ENCODE measurements around the gene LPXN. TPM values are rescaled to one million over a fixed set of nuclear protein-coding genes. Genes with fewer than 3 reads are reported as not detected.

LPXN gene
- total and polyA plus RNA-seq, 9 donors = 6.5 to 19.3 (median 7.9) TPM

DNA sequence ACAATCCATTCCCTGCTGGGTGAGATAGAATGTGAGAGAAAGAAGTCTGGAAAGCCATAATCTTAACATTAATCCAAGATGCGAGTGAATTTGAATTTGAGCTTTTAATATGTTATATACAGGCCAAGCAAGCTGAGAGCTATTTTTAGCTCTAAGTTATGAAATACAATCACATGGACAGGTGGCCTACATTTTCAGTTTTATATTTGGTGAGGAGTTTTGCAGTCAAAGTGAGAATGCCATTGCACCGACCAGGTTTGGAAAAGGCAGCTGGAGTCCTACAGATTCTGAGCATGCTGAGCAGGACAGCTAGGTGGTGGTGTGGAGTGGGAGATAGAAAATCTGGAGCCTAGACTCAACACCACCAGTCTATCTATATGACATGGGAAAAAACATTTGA is 79.8 kb downstream of the LPXN start:
- no peaks in the 10 kb centered on the region for H3K36me3 ChIP-seq
- H3K4me3 ChIP-seq = no peak overlapping the region
- no peaks in the 10 kb centered on the region for H3K9me3 ChIP-seq
- no peaks in the 10 kb centered on the region for H3K4me1 ChIP-seq (ENCODE audit: insufficient read depth)
- 57 to 63% (median 61%) methylated on average over 2 of the region's 2 CpGs for WGBS, 3 donors
- H3K27me3 ChIP-seq = no peaks in the 10 kb centered on the region
- intact Hi-C loops (cut with DNase I) = no loop called here
- no peak overlapping the region for H3K27ac ChIP-seq
- no peak for DNase-seq
- TF ChIP-seq POLR2A (IDR thresholded peaks at IDR 0.05) (no peak), EP300 (IDR thresholded peaks at IDR 0.05) (no peak)
- TF ChIP-seq, protein P1, sequence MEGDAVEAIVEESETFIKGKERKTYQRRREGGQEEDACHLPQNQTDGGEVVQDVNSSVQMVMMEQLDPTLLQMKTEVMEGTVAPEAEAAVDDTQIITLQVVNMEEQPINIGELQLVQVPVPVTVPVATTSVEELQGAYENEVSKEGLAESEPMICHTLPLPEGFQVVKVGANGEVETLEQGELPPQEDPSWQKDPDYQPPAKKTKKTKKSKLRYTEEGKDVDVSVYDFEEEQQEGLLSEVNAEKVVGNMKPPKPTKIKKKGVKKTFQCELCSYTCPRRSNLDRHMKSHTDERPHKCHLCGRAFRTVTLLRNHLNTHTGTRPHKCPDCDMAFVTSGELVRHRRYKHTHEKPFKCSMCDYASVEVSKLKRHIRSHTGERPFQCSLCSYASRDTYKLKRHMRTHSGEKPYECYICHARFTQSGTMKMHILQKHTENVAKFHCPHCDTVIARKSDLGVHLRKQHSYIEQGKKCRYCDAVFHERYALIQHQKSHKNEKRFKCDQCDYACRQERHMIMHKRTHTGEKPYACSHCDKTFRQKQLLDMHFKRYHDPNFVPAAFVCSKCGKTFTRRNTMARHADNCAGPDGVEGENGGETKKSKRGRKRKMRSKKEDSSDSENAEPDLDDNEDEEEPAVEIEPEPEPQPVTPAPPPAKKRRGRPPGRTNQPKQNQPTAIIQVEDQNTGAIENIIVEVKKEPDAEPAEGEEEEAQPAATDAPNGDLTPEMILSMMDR (IDR thresholded peaks at IDR 0.05) = no peak

DNA sequence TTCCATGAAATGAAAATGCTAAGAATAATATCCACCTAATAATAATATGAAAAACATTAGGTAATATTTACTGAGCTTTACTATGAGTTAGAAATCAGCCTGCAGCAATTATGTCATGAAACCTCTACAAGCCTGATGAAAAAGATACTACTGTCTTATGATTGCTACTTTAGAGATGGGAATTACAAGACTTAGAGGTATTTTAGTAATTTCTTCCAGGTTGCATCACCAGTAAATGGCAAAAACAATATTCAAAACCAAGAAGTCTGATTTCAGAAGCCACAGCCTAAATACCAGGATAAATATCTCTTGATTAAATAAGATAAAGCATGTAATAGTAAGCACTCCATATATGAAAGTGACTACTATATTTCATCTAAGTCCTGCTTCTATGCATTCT is 81.6 kb downstream of the LPXN start:
- H3K36me3 ChIP-seq = no peaks in the 10 kb centered on the region
- no peaks in the 10 kb centered on the region for H3K9me3 ChIP-seq
- H3K4me1 ChIP-seq (ENCODE audit: insufficient read depth) = no peaks in the 10 kb centered on the region
- H3K27me3 ChIP-seq = no peaks in the 10 kb centered on the region
- DNase-seq = no peak
- H3K4me3 ChIP-seq = no peak overlapping the region
- H3K27ac ChIP-seq = no peak overlapping the region
- intact Hi-C loops (cut with DNase I) = no loop called here
- TF ChIP-seq, protein P1 (IDR thresholded peaks at IDR 0.05) = no peak
- TF ChIP-seq POLR2A (IDR thresholded peaks at IDR 0.05) (no peak), EP300 (IDR thresholded peaks at IDR 0.05) (no peak)

DNA sequence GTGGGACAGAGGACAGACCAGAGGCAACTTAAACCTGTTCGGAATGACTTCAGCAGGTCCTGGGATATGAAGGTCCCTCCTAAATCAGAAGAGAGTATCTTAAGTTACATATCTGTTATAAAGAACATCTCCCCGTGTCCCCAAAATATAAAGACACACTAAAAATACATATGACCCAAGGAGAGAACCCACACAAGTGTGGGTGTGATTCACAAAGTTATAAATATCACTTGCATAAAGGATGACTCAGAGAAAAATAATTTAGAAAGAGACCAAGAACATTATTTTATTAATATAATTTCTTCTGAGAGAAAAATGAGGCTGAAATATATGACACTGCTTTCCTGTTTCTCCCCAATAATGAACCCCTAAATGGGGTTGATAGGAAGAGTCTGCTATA is 82.0 kb downstream of the LPXN start:
- H3K4me1 ChIP-seq (ENCODE audit: insufficient read depth) = no peaks in the 10 kb centered on the region
- TF ChIP-seq POLR2A (IDR thresholded peaks at IDR 0.05) (no peak), EP300 (IDR thresholded peaks at IDR 0.05) (no peak)
- TF ChIP-seq, protein P1 (IDR thresholded peaks at IDR 0.05) = no peak
- 45 to 61% (median 47%) methylated on average over 2 of the region's 2 CpGs for WGBS, 3 donors
- H3K9me3 ChIP-seq = no peaks in the 10 kb centered on the region
- H3K4me3 ChIP-seq = no peak overlapping the region
- no peaks in the 10 kb centered on the region for H3K27me3 ChIP-seq
- no peak for DNase-seq
- intact Hi-C loops (cut with DNase I) = no loop called here
- H3K27ac ChIP-seq = no peak overlapping the region
- no peaks in the 10 kb centered on the region for H3K36me3 ChIP-seq

DNA sequence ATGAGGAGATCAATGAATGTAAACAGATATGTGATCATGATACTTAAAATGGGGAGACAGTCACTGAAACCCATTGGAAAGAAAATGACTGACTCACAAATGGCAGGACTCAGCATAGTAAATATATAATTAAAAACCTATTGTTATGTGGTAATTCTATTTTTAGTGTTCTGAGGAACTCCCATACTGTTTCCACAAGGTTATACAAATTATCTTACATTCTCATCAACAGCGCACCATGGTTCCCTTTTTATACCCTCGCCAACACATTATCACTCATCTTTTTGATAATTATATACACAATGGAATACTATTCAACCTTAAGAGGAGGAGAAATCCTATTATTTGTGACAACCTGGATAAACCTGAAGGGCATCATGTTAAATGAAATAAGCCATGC is 84.8 kb downstream of the LPXN start:
- DNase-seq = no peak
- Histone ChIP-seq H3K36me3 (no peaks in the 10 kb centered on the region), H3K27ac (no peak overlapping the region), H3K4me3 (no peak overlapping the region), H3K4me1 (ENCODE audit: insufficient read depth) (no peaks in the 10 kb centered on the region), H3K27me3 (no peaks in the 10 kb centered on the region), H3K9me3 (no peaks in the 10 kb centered on the region)
- TF ChIP-seq, protein P1 (IDR thresholded peaks at IDR 0.05) = no peak
- TF ChIP-seq POLR2A (IDR thresholded peaks at IDR 0.05) (no peak), EP300 (IDR thresholded peaks at IDR 0.05) (no peak)
- intact Hi-C loops (cut with DNase I) = no loop called here
- WGBS, 3 donors = 48 to 89% (median 59%) methylated on average over 2 of the region's 2 CpGs

DNA sequence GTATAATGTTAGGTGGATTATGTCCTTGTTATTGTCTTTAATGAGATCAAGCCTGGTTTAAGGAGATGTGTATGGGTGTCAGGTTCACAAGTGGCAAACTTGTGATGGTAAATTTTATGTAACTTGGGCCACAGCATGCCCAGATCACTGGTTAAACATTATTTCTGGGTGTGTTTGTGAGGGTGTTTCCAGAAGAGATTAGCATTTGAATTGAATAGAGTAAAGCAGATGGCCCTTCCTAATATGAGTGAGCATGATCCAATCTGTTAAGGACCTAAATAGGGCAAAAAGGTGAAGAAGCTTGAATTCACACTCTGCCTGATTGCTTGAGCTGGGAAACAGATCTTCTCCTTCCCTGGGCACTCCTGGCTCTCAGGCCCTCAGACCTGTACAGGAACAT is 88.5 kb downstream of the LPXN start:
- no peaks in the 10 kb centered on the region for H3K9me3 ChIP-seq
- H3K27me3 ChIP-seq = no peaks in the 10 kb centered on the region
- no peaks in the 10 kb centered on the region for H3K4me1 ChIP-seq (ENCODE audit: insufficient read depth)
- DNase-seq = no peak
- TF ChIP-seq EP300 (IDR thresholded peaks at IDR 0.05) = no peak
- TF ChIP-seq, protein P1 (IDR thresholded peaks at IDR 0.05) = no peak
- TF ChIP-seq POLR2A (IDR thresholded peaks at IDR 0.05) = no peak
- no peak overlapping the region for H3K27ac ChIP-seq
- no peaks in the 10 kb centered on the region for H3K36me3 ChIP-seq
- intact Hi-C loops (cut with DNase I) = no loop called here
- no peak overlapping the region for H3K4me3 ChIP-seq
